OCI-LY7 (cell line): ENCODE results near the gene IGF1R. TPM values are rescaled to one million over a fixed set of nuclear protein-coding genes. Genes with fewer than 3 reads are reported as not detected.

ENCODE experiments used
- BruUV-seq: library from RNA; stranded (reverse); fragments of 400-500 nt; replicated peaks from 2 replicates; lab custom pipeline; 2021; lab: Mats Ljungman, UMichigan
- CTCF ChIA-PET: fragments of 300-600 bp; sonication (Branson Sonifier 250); formaldehyde crosslinking; loops from one replicate; lab custom pipeline; 2022; ENCODE audit warnings: antibody characterized with exemption; ENCODE audit not compliant: unreplicated experiment; lab: Charles Lee
- POLR2A ChIA-PET: fragments of 300-600 bp; sonication (Branson Sonifier 250); formaldehyde crosslinking; loops from one replicate; lab custom pipeline; 2022; ENCODE audit warnings: antibody characterized with exemption; lab: Charles Lee
- DNase-seq: peaks from one replicate; pipeline ENCODE4 v3.0.0-alpha.2; 2015; ENCODE audit warnings: low spot score
- H2AFZ ChIP-seq: fragments of 200-600 bp; sonication (generic), shearing (Covaris generic); 2 replicates; pipeline ENCODE4 v1.6.1; 2014; ENCODE audit warnings: mild to moderate bottlenecking, antibody characterized with exemption, low read length, moderate library complexity
- H3K27ac ChIP-seq: fragments of 200-600 bp; sonication (generic); 2 replicates; pipeline ENCODE4 v1.5.1; 2014; ENCODE audit warnings: mixed run types, low read depth, mild to moderate bottlenecking, moderate library complexity, low read length, inconsistent platforms; ENCODE audit not compliant: poor library complexity, severe bottlenecking
- H3K36me3 ChIP-seq: fragments of 200-600 bp; sonication (generic); 2 replicates; pipeline ENCODE4 v1.6.1; 2014; ENCODE audit warnings: mild to moderate bottlenecking, antibody characterized with exemption, low read length, moderate library complexity, mixed read lengths; ENCODE audit not compliant: insufficient read depth
- H3K4me1 ChIP-seq: fragments of 200-600 bp; sonication (generic); 2 replicates; pipeline ENCODE4 v1.5.1; 2014; ENCODE audit warnings: mild to moderate bottlenecking, low read length; ENCODE audit not compliant: insufficient read depth, poor library complexity, severe bottlenecking
- H3K4me2 ChIP-seq: fragments of 200-600 bp; sonication (generic); 2 replicates; pipeline ENCODE4 v1.6.1; 2014; ENCODE audit warnings: mild to moderate bottlenecking, low read length
- H3K4me3 ChIP-seq: fragments of 200-600 bp; sonication (generic); 2 replicates; pipeline ENCODE4 v1.5.1; 2014; ENCODE audit warnings: mild to moderate bottlenecking, low read depth, low read length; ENCODE audit not compliant: poor library complexity, severe bottlenecking
- H3K79me2 ChIP-seq: fragments of 200-600 bp; sonication (generic); 2 replicates; pipeline ENCODE4 v1.6.1; 2016; ENCODE audit warnings: low read depth, mild to moderate bottlenecking, low read length, moderate library complexity, mixed read lengths; ENCODE audit not compliant: insufficient read depth
- H3K9me2 ChIP-seq: fragments of 200-600 bp; sonication (generic); 2 replicates; pipeline ENCODE4 v1.6.1; 2016; ENCODE audit warnings: mild to moderate bottlenecking, low read length, mixed read lengths; ENCODE audit not compliant: insufficient read depth
- H3K9me3 ChIP-seq: fragments of 200-600 bp; sonication (generic); 2 replicates; pipeline ENCODE4 v1.6.1; 2014; ENCODE audit warnings: mild to moderate bottlenecking, mixed run types, low read length, mixed read lengths
- H4K20me1 ChIP-seq: fragments of 200-600 bp; sonication (generic); 2 replicates; pipeline ENCODE4 v1.6.1; 2014; ENCODE audit warnings: mild to moderate bottlenecking, antibody characterized with exemption, low read length, moderate library complexity, mixed read lengths; ENCODE audit not compliant: insufficient read depth
- CTCF ChIP-seq: fragments of 200-600 bp; sonication (generic); conservative IDR thresholded peaks from 2 replicates; pipeline ENCODE4 v1.5.1; 2014; ENCODE audit warnings: mild to moderate bottlenecking, antibody characterized with exemption, low read length, moderate library complexity, mixed read lengths
- EZH2phosphoT487 ChIP-seq: fragments of 200-600 bp; sonication (generic); IDR thresholded peaks from 2 replicates; pipeline ENCODE4 v1.6.1; 2018; ENCODE audit warnings: low read depth, borderline replicate concordance, mild to moderate bottlenecking, mixed run types, antibody characterized with exemption, low read length, moderate library complexity, mixed read lengths
- intact Hi-C: fragments of 100-400 bp; cut with micrococcal nuclease; formaldehyde crosslinking; loops from one replicate; pipeline ENCODE4 v1.10.0; 2022; ENCODE audit not compliant: unreplicated experiment
- total RNA-seq, 2 experiments: library from RNA; depleted of rRNA in 1 of 2; stranded (reverse); fragments of >200 nt in 1 of 2; shearing (Covaris generic) in 1 of 2; gene quantifications; 2 replicates each; pipeline ENCODE4 v1.2.3, GENCODE V29; 2014 to 2022

The IGF1R gene
- total RNA-seq, 2 experiments from 2014 or later, result 26.5 to 29.1 TPM

- Histone ChIP-seq H4K20me1 (peaks cover 4% of the 10 kb centered on the region; the same call in 1 of the 2 replicates), H3K9me2 (no peaks in the 10 kb centered on the region), H3K4me2 (no peak overlapping the region), H3K36me3 (no peaks in the 10 kb centered on the region), H3K79me2 (no peaks in the 10 kb centered on the region), H3K9me3 (no peaks in the 10 kb centered on the region), H3K4me1 (no peaks in the 10 kb centered on the region), H3K4me3 (no peak overlapping the region), H2AFZ (no peak overlapping the region), H3K27ac (no peak overlapping the region)
- no TSS peak for BruUV-seq
- DNase-seq, result no peak
- ChIA-PET CTCF (no interaction called here), POLR2A (interaction anchor here (1.3 kb wide), 1 partner anchor 22 kb away, joined by 3 read pairs; no protein-coding TSS in a partner anchor)
- TF ChIP-seq EZH2phosphoT487 (no peak), CTCF (no peak)
- intact Hi-C loops, result no loop called here
Measured at GRCh38 chr15:98785431-98785806, 137.1 kb downstream of the IGF1R start.

- Histone ChIP-seq H3K4me2 (no peak overlapping the region), H3K4me3 (no peak overlapping the region), H3K79me2 (no peaks in the 10 kb centered on the region), H3K27ac (no peak overlapping the region), H2AFZ (no peak overlapping the region), H3K9me3 (no peaks in the 10 kb centered on the region), H3K36me3 (no peaks in the 10 kb centered on the region), H4K20me1 (peaks cover 4% of the 10 kb centered on the region; the same call in 1 of the 2 replicates), H3K9me2 (no peaks in the 10 kb centered on the region), H3K4me1 (no peaks in the 10 kb centered on the region)
- TF ChIP-seq EZH2phosphoT487 (no peak), CTCF (no peak)
- BruUV-seq, result no TSS peak
- CTCF ChIA-PET, result no interaction called here
- no peak for DNase-seq
- intact Hi-C loops, result no loop called here
- POLR2A ChIA-PET, result interaction anchor here (1.3 kb wide), 1 partner anchor 22 kb away, joined by 3 read pairs; no protein-coding TSS in a partner anchor
Measured at GRCh38 chr15:98785807-98786621, 137.7 kb downstream of the IGF1R start.

- Histone ChIP-seq H3K27ac (no peak overlapping the region), H3K4me3 (no peak overlapping the region), H3K9me3 (no peaks in the 10 kb centered on the region), H3K9me2 (no peaks in the 10 kb centered on the region), H2AFZ (no peak overlapping the region), H3K4me2 (no peak overlapping the region), H3K36me3 (no peaks in the 10 kb centered on the region), H4K20me1 (peaks cover 4% of the 10 kb centered on the region; the same call in 1 of the 2 replicates), H3K79me2 (no peaks in the 10 kb centered on the region), H3K4me1 (no peaks in the 10 kb centered on the region)
- no TSS peak for BruUV-seq
- intact Hi-C loops, result no loop called here
- CTCF ChIA-PET, result no interaction called here
- TF ChIP-seq CTCF (no peak), EZH2phosphoT487 (no peak)
- POLR2A ChIA-PET, result interaction anchor here (1.3 kb wide), 1 partner anchor 21 kb away, joined by 3 read pairs; no protein-coding TSS in a partner anchor
- DNase-seq, result no peak
Measured at GRCh38 chr15:98786717-98787116, 138.4 kb downstream of the IGF1R start.
